GM19035 (cell line): ENCODE results near the gene PNPT1.

Source experiments
- ATAC-seq: cut with Tn5 transposase; IDR thresholded peaks from one replicate; pipeline ENCODE4 v1.9.1; 2021; ENCODE audit not compliant: unreplicated experiment

PNPT1 gene

DNA sequence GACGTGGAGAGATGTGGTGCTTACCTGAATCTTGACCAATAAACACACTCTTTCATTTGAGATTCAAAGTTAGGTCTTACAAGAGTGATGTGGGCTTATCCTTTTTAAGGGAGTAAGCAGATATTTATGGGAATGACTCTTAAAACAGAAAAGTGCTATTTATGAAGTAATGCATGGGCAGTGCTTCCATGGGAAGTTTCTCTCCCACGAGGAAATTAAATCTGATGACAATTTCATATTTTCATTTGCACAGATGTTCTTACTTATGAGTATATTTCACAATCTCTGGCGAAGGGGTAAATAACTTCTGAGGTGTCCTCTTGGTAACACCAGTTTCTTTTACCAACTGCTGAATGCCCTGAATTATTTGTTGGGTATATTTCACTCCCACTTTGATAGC lies 21.0 kb downstream of the PNPT1 start:
- ATAC-seq = no peak

DNA sequence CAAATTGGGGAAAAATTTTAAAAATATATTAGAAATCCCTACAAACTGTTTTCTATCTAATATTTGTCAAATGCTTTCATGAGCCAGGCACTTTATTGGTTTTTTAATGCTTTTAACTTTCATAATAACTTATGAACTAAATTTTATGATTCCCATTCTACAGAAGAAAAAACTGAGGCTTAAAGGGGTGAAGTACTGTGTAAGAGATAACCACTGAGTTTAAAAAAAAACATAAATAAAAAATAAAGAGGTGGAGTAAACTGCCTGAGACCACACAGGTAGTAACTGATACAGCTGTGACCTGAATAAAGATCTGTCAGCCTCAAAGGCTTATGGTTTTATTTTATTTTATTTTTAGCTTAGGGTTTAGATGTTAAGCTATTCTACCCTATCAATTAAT lies 24.7 kb downstream of the PNPT1 start:
- no peak for ATAC-seq

DNA sequence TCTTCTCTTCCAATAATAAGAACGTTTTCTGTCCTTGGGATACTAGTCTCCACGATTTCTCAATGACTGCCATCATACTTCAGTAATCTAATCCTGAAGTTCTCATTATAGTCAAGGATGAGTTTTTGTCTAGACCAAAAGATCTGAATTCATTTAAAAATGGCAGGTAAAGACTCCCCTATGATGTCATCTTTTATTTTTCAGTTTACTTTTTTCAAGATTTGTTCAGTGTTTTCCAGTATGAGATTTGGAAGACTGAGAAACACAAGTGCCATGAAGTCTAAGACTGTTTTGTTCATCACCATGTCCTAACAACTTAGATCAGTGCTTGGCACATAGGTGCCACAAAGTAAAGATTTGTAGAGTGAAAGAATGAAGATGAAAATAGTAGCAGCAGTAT lies 40.4 kb downstream of the PNPT1 start:
- ATAC-seq = no peak

DNA sequence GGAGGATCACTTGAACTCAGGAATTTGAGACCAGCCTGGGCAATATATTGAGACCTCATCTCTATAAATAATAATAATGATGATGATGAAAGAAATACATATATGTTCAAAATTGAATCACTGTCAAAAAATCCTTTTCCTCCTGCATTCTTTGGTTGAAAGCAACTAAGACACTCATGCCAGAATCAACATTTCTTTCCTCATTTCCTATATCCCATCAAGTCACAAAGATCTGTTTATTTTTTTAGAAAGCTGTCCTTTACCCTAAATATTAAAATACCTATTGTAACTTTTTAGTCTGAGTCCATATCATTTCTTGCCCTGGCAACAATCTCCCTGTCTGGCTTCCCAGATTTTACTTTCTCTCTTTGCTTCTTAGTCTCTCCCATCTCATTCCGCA lies 44.4 kb downstream of the PNPT1 start:
- no peak for ATAC-seq

DNA sequence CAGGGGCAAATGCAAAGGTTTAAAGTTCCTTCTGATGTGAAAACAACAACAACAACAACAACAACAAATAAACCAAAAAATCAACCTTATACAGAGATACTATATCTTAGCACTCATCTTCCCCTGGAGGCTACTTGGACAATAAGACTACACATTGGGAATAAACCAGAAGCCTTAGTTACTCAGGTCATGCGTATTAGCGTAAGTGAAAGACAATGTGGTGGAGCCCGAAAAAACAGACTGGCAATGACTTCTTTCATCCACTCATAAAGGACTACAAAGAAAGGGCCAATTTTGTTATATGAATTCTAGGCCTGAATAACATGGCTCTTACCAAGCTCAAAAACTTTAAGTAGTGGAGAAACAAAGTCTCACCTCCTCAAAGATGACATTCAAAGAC lies 56.8 kb downstream of the PNPT1 start:
- no peak for ATAC-seq

DNA sequence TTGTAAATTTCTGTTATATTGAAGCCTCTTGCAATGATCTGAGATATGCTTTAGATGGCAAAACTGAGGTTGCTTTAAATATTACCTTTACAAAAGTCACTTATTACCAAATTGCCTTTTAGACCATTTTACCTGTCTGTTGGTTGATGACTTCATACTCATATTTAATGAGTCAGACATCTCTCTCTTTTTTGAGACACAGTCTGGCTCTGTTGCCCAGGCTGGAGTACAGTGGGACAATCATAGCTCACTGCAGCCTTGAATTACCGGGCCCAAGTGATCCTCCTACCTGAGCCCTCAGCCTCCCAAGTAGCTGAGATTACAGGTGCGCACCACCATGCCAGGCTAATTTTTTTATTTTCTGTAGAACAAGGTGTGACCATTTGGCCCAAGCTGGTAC lies 64.7 kb downstream of the PNPT1 start:
- ATAC-seq = no peak

DNA sequence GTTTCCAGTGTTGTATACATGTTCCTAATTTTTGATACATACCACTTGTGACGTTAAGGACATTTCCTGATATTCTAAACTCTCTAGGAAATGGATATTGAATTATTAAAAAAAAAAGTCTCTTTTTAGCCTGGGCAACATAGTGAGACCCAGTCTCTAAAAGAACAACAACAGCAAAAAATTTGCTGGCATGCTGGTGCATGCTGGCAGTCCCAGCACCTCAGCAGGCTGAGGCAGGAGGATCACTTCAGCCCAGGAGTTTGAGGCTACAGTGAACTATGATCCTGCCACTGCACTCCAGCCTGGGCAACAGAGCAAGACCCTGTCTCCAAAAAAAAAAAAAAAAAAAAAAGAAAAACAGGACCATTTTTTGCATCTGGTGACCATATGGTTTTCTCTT lies 65.7 kb downstream of the PNPT1 start:
- ATAC-seq = no peak

DNA sequence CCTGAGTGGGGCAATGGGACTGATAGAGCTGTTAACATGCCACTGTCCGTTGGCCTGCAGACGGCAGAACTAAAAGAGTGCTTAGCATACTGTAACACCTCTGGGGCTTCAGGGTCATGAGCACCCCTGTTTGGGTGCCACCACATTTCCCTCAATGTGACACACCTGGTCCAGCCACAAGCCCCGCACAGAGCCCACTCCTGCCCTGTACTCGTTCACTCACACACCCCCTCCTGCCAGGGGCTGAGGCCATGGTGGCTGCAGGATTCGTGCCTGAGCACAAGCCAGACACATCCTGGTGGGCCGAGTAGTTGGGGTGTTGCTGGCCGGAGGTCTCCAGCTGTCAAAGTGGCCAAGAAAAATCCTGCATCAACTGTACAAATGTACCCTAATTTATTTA lies 71.8 kb downstream of the PNPT1 start:
- ATAC-seq = no peak

DNA sequence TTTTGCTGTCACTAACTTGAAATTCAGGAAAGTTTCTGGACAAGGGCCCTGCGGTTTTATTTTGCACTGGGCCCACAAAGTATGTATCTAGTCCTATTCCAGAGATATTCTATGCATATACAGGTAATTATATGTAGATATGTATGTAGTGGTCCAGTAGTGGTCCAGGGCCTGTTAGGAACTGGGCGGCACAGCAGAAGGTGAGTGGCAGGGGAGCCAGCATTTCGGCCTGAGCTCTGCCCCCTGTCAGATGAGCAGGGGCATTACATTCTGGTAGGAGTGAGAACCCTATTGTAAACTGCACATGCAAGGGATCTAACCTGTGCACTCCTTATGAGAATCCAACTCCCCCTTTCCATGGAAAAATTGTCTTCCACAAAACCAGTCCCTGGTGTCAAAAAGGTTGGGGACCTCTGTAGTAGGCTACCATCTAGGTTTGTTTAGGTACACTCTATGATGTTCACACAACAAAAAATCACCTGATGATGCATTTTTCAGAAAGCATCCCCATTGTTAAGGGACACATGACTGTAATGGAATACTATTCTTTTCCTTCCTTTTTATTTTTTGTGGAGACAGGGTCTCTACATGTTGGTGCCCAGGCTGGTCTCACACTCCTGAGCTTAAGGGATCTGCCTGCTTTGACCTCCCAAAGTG lies 73.4 kb downstream of the PNPT1 start:
- no peak for ATAC-seq

DNA sequence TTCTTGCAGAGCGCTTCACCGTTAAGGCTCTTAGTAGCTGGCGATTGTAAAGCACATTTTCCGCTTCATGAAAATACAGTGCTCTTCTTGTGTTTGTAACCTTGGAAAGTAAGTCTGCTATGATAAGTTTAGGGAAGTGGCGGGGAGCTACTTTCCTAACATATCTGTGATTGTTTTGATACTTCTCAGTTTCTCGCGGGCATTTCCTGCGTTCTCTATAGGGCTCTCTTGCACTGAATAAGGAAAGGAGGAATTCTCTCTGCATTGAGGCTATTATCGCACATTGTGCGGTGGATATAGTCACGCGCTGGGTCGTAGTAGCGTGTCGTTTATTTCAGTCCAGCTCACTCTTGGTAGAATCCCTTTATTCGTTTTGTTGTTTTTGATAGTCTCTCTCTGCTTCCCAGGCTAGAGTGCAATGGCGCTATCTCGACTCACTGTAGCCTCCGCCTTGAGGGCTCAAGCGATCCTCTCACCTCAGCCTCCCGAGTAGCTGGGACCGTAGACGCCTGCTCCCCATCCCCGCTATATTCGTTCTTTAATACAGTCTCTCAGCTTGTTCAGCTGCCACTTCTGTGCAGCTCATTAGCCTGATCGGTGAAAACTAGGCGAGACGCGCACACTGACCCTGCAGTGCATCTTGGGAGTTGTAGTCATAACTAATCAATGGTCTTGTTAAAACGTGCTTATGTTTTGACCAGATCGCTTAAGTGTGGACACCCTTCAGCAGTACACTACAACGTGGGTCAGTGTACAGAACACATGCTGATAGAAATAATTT lies 75.2 kb downstream of the PNPT1 start:
- ATAC-seq = peak; percentile 36

DNA sequence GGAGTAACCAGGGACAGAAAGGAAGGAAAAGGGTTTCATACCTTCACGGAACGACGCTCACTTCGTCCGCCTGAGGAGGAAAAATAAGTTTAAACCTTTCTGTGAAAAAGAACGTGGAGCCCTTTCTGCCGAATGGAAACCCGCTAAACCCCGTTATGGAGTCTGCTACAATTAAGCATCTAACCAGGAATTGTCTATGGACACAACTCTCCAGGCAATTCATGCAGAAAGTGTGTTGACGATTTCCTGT lies 75.7 kb downstream of the PNPT1 start:
- no peak for ATAC-seq

DNA sequence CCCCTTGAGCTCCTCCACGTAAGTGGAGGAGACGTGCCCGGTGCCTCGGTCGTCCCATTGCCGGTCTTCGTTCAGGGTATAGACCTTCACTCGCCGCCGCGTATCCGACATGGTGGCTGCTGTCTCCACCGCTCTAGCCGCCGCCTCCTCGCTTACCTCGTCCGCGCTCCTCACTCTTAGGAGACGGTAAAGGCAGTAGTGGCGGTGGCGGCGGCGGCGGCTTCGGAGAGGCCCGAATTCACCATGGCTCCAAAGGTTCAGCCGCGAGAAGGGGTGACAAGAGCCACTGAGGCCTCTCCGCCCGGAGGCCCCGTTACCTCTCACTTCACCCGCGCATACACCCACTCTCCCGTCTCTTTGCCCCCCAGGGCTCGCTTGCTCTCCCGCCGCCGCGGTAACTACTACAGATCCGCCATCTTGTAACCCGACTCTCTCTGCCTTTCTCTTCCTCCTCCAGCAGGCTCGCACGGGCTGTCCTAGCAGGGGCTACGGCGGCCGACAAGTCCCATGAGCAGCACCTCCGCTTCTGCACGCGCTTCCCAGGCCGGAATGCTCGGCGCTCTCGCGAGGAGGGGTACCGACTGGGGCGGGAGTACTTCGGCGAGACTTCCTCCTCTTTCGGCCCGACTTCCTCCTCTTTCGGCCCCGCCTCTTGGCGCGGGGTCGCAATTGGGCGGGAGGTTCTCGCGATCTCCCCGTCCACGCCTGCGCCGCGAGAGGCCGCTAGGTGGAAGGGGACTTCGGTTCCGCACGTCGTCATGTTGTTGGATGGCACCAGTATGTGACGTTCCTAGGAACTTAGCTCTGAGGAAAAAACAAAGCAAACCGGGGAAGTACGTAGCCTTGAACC lies 76.2 kb downstream of the PNPT1 start, which contains the start of gene PPP4R3B:
Gene PPP4R3B (minus strand): TSS at position 448 of the 850 bp plus-strand sequence. CDS start 337 bp downstream, at position 111.
- peak; percentile 81 for ATAC-seq

DNA sequence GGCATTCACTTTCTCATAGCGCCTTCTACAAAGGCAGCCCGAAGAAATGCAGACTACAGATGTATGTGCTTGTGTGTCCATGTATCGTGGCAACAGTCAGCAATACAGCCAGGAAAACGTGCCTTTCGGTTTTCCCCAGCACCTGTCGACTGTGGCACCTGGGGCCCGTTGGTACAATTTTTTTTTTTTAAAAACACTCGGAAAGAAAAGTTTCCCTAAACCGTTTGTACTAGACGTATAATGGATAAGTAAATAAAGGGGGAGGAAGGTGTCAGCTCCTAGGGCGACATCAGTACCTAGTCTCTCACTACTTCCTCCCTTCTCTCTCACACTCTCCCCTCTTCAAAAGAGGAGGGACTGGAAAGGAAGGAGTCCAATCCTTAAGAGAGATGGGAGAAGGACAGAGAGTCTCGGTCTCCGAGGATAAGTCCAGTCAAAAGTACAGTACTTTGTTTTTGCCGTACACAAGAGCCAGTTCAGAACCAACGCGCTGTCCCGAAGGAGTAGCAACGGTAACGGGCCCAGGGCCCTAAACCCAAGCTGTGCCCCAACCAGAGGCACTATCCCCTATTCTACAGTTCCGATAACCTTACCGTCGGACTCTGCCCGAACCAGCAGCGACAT lies 77.0 kb downstream of the PNPT1 start:
- peak; percentile 2 for ATAC-seq

DNA sequence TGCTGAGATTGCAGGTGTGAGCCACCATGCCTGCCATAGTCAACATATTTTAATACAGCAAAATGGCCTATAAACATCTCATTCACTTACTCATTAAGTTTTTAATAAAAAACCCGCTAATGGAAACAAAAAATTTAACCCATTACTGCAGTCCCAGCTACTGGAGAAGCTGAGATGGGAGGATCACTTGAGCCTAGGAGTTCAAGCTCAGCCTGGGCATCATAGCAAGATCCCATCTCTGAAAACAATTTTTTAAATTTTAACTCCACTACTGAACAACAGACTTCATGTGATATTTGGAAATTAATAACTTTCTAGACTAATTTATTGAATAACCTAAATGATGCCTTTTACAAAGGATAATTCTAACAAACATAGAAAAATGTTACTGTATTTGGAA lies 81.6 kb downstream of the PNPT1 start:
- no peak for ATAC-seq

DNA sequence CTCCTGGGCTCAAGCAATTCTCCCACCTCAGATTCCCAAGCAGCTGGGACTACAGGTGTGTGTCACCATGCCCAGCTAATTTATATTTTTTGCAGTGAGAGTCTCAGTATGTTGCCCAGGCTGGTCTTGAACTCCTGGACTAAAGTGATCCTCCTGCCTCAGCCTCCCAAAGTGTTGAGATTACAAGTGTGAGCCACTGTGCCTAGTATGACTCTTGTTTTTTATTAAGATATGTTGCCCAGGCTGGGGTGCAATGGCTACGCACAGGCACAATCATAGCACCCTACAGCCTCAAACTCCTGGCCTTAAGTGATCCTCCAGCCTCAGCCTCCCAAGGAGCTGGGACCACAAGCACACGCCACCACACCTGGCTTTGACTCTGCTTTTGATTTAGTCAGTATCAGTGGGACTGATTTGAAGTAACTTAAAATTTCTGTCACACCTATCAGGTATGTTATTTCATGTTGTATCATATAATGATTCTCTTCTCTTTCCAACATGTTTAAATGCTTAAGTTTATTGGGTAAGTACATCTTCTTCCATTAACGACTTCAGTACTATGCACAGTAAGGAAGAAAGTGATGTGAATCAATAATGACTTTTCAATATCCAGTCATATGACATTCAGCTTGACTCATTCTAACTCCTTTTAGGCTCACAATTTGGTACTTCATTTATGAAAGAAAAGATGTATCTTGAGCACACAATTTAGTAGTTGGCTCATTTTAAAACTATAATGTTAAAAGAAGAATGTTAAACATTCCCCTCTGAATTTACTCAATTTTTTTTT lies 82.5 kb downstream of the PNPT1 start:
- no peak for ATAC-seq

DNA sequence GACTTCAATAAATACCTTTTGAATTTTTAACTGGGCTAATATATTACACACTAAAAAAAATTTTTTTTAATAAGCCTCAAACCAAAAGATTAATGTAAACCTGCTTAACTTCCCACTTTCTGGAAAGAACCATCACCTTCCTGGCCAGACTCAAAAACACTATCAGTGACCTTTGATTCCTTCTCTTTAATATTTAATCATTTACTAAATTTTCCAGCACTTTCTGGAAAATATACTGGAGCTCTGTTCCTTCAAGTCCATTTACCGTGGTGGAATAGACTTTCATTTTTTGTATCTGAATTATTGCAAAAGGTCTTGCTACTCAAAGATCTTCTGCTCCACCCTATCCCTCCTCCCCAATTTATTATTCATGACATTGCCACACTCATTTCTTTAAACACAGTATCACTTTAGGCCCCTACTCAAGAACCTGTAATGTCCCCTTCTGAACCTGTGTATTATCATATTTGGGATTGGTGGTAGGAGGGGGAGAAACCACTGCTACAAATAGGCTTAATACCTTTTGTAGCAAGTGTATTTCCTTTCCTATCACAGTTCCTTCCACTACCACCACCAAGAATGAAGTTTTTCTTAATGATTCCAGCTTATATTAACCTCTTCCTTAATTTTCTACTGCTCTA lies 83.6 kb downstream of the PNPT1 start:
- no peak for ATAC-seq

DNA sequence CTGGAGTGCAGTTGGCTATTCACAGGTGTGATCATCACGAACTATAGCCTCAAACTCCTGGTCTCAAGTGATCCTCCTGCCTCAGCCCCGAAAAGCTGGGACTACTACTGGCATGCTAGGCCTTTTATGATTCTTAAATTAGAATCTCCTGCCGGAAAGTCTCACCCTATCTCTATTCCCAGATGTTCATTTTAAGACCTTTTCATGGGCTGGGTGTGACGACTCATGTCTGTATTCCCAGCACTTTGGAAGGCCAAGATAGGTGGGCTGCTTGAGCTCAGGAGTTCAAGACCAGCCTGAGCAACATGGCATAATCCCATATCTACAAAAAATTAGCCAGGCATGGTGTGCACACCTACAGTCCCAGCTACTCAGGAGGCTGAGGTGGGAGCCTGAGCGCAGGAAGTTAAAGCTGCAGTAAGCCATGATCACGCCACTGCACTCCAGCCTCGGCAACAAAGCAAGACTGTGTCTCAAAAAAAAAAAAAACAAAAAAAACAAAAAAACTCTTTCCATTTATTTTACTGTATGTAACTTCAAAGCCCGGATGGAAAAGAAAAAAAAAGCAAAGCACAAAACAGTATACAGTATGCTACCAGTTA lies 84.3 kb downstream of the PNPT1 start:
- no peak for ATAC-seq

DNA sequence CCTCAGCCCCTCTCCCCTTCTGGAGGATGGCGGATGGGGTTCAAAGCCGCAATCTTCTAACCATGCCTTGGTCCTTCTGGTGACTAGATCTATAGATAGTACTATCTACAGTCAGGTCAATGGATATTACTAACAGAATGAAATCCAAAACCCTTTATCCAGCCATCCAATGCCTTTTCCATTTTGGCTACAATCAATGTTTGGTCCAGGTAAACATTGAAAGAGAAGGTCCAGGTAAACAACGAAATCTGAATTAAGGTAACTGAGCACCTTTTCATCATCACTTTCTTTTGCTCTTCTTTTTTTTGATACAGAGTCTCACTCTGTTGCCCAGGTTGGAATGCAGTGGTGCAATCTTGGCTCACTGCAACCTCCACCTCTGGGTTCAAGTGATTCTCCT lies 85.9 kb downstream of the PNPT1 start:
- no peak for ATAC-seq

DNA sequence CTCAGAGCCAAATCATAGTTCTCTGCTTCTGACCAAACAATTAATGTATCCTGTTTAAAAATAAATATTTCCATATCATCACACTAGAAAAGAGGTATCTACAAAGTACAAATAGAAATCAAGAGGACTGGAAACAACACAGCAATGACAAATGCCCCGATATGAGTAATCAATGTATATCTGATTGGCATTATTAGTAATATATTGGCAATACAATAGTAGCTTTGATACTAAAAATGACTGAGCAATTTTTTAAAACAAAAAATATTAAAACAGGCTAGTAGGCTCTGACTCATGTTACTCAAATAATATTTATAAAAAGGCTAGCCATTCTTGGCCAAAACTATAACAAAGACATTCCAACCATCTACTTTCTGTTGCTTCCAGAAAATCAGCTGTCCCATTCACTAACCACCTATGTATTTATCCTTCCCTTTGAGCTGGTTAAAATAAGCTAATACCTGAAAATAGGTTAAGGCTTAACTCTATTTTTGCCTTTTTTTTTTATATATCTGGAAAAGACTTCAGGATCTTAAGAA lies 89.5 kb downstream of the PNPT1 start:
- ATAC-seq = no peak

DNA sequence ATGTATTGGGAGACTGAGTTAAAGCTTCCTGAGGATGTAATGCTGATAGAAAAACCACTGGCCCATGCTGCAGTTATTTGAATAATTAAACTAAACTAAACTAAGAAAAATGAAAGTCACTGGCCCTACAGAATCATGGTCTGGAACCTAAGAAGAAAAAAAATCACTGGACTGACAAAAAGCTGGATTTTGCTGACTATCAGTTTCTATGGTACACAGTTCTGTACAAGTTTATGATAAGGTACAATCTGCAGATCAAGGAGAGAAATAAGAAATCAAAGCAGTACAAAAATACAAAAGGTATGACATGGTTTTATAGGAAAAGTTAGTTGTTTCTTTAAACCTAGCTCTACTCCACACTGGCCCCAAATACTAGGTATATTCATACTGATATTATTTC lies 91.8 kb downstream of the PNPT1 start:
- no peak for ATAC-seq
